WTC11 (cell line): ENCODE measurements around the gene AMOTL1. TPM values are rescaled to one million over a fixed set of nuclear protein-coding genes. Genes with fewer than 3 reads are reported as not detected.
"Not testable (repeated sequence)": the region's sequence is repeated elsewhere in the genome, so short reads cannot be mapped to it uniquely, and the experiment has no call there.

ENCODE experiments used
- ATAC-seq: fragments of 200-7000 bp; cut with Tn5 transposase; 2 replicates; pipeline ENCODE4 v1.10.0; 2021; ENCODE audit warnings: mild to moderate bottlenecking, moderate library complexity
- CTCF ChIA-PET: fragments of 300-600 bp; sonication (Branson Sonifier 250); formaldehyde crosslinking; loops from one replicate; lab custom pipeline; 2021; ENCODE audit warnings: antibody characterized with exemption; lab: Charles Lee
- POLR2A ChIA-PET: fragments of 350-600 bp; sonication (Branson Sonifier 250); formaldehyde crosslinking; loops from one replicate; lab custom pipeline; 2021; ENCODE audit warnings: antibody characterized with exemption; lab: Charles Lee
- DNase-seq: peaks from one replicate; pipeline ENCODE4 v3.0.0; 2021; ENCODE audit warnings: low spot score
- H3K27ac Mint-ChIP-seq: 2 replicates; pipeline ENCODE4 v1.8.0; 2021; ENCODE audit warnings: mixed read lengths
- H3K27me3 Mint-ChIP-seq: 2 replicates; pipeline ENCODE4 v1.8.0; 2021; ENCODE audit warnings: low read depth, mild to moderate bottlenecking, moderate library complexity, mixed read lengths
- H3K36me3 Mint-ChIP-seq: 2 replicates; pipeline ENCODE4 v1.8.0; 2021; ENCODE audit warnings: mixed read lengths
- H3K4me1 Mint-ChIP-seq: 2 replicates; pipeline ENCODE4 v1.8.0; 2022; ENCODE audit warnings: mixed read lengths
- H3K4me3 Mint-ChIP-seq: 2 replicates; pipeline ENCODE4 v1.8.0; 2021; ENCODE audit warnings: mild to moderate bottlenecking, moderate library complexity, mixed read lengths
- H3K9me3 Mint-ChIP-seq: 2 replicates; pipeline ENCODE4 v1.8.0; 2021; ENCODE audit warnings: mixed read lengths
- GRHL2 ChIP-seq: fragments of 250-450 bp; sonication (Bioruptor Pico); IDR thresholded peaks from 2 replicates; pipeline ENCODE4 v1.8.0; 2022; ENCODE audit warnings: mild to moderate bottlenecking, moderate library complexity; ENCODE audit not compliant: insufficient replicate concordance, severe bottlenecking
- GTF2I ChIP-seq: fragments of 250-450 bp; sonication (Bioruptor Pico); conservative IDR thresholded peaks from 2 replicates; pipeline ENCODE4 v1.4.0; 2021; ENCODE audit warnings: mild to moderate bottlenecking
- JUN ChIP-seq: sonication (generic); formaldehyde crosslinking; IDR thresholded peaks from 2 replicates; pipeline ENCODE4 v1.8.0; 2023; ENCODE audit warnings: mild to moderate bottlenecking, missing genetic modification reagents
- SMAD3 ChIP-seq: sonication (generic); formaldehyde crosslinking; IDR thresholded peaks from 2 replicates; pipeline ENCODE4 v1.8.0; 2022; ENCODE audit warnings: missing genetic modification reagents, mild to moderate bottlenecking, borderline replicate concordance
- SMAD4 ChIP-seq: sonication (generic); formaldehyde crosslinking; IDR thresholded peaks from 2 replicates; pipeline ENCODE4 v1.8.0; 2022; ENCODE audit warnings: mild to moderate bottlenecking, missing genetic modification reagents
- SOX15 ChIP-seq: fragments of 250-450 bp; sonication (Bioruptor Pico); IDR thresholded peaks from 2 replicates; pipeline ENCODE4 v1.9.0; 2021; ENCODE audit warnings: mild to moderate bottlenecking
- ZNF416 ChIP-seq: fragments of 250-450 bp; sonication (Bioruptor Pico); IDR thresholded peaks from 2 replicates; pipeline ENCODE4 v1.9.0; 2021; ENCODE audit warnings: mild to moderate bottlenecking, inconsistent platforms
- ZNF671 ChIP-seq: fragments of 250-450 bp; sonication (Bioruptor Pico); IDR thresholded peaks from 2 replicates; pipeline ENCODE4 v1.8.0; 2021; ENCODE audit warnings: mild to moderate bottlenecking
- total RNA-seq: library from RNA; stranded (reverse); gene quantifications from 3 replicates; pipeline ENCODE4 v1.2.3, GENCODE V29; 2021
- TF ChIP-seq, protein P1 (sequence below): fragments of 250-450 bp; sonication (Bioruptor Pico); IDR thresholded peaks from 2 replicates; pipeline ENCODE4 v1.9.0; 2021; ENCODE audit warnings: mild to moderate bottlenecking, borderline replicate concordance
- TF ChIP-seq, protein P2 (sequence below): sonication (generic); formaldehyde crosslinking; IDR thresholded peaks from 2 replicates; pipeline ENCODE4 v1.8.1; 2023; ENCODE audit warnings: mild to moderate bottlenecking, missing genetic modification reagents, moderate library complexity
- TF ChIP-seq, protein P3 (sequence below): fragments of 250-450 bp; sonication (Bioruptor Pico); IDR thresholded peaks from 2 replicates; pipeline ENCODE4 v2.1.2; 2022; ENCODE audit warnings: mild to moderate bottlenecking, moderate library complexity
- TF ChIP-seq, protein P4 (sequence below): sonication (generic); formaldehyde crosslinking; IDR thresholded peaks from 2 replicates; pipeline ENCODE4 v1.8.0; 2023; ENCODE audit warnings: mild to moderate bottlenecking, missing genetic modification reagents
- TF ChIP-seq, protein P5 (sequence below): sonication (generic); formaldehyde crosslinking; IDR thresholded peaks from 2 replicates; pipeline ENCODE4 v1.8.0; 2022; ENCODE audit warnings: missing genetic modification reagents
- TF ChIP-seq, protein P6 (sequence below): fragments of 250-450 bp; sonication (Bioruptor Pico); IDR thresholded peaks from 2 replicates; pipeline ENCODE4 v1.9.0; 2021; ENCODE audit warnings: mild to moderate bottlenecking
- TF ChIP-seq, protein P7 (sequence below): sonication (generic); formaldehyde crosslinking; IDR thresholded peaks from 2 replicates; pipeline ENCODE4 v1.8.1; 2022; ENCODE audit warnings: missing genetic modification reagents, borderline replicate concordance

The AMOTL1 gene
- total RNA-seq, 1 experiment from 2014 or later: 39.8 TPM

DNA sequence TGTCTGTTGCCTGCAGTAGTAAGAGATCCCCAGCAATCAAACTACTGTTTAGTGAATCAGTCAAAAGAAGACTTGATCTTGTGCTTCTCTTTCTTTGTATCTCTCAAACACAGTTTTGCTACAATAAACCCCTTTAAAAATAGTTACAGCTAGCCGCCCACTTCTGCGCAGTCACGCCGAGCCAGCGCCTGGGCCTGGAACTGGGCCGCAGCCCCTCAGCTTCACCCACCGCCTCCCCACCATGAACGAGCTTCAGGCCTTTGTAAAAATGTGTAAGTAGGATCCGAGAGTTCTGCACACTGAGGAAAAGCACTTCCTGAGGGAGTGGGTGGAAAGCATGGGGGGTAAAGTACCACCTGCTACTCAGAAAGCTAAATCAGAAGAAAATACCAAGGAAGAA, 144.7 kb downstream of the AMOTL1 start (continued):
- TF ChIP-seq, protein P1, sequence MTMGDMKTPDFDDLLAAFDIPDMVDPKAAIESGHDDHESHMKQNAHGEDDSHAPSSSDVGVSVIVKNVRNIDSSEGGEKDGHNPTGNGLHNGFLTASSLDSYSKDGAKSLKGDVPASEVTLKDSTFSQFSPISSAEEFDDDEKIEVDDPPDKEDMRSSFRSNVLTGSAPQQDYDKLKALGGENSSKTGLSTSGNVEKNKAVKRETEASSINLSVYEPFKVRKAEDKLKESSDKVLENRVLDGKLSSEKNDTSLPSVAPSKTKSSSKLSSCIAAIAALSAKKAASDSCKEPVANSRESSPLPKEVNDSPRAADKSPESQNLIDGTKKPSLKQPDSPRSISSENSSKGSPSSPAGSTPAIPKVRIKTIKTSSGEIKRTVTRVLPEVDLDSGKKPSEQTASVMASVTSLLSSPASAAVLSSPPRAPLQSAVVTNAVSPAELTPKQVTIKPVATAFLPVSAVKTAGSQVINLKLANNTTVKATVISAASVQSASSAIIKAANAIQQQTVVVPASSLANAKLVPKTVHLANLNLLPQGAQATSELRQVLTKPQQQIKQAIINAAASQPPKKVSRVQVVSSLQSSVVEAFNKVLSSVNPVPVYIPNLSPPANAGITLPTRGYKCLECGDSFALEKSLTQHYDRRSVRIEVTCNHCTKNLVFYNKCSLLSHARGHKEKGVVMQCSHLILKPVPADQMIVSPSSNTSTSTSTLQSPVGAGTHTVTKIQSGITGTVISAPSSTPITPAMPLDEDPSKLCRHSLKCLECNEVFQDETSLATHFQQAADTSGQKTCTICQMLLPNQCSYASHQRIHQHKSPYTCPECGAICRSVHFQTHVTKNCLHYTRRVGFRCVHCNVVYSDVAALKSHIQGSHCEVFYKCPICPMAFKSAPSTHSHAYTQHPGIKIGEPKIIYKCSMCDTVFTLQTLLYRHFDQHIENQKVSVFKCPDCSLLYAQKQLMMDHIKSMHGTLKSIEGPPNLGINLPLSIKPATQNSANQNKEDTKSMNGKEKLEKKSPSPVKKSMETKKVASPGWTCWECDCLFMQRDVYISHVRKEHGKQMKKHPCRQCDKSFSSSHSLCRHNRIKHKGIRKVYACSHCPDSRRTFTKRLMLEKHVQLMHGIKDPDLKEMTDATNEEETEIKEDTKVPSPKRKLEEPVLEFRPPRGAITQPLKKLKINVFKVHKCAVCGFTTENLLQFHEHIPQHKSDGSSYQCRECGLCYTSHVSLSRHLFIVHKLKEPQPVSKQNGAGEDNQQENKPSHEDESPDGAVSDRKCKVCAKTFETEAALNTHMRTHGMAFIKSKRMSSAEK (CRISPR knock-in tag): no peak
- TF ChIP-seq, protein P2, sequence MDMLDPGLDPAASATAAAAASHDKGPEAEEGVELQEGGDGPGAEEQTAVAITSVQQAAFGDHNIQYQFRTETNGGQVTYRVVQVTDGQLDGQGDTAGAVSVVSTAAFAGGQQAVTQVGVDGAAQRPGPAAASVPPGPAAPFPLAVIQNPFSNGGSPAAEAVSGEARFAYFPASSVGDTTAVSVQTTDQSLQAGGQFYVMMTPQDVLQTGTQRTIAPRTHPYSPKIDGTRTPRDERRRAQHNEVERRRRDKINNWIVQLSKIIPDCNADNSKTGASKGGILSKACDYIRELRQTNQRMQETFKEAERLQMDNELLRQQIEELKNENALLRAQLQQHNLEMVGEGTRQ: no peak
- no peak for TF ChIP-seq SMAD3 (CRISPR knock-in tag)
- TF ChIP-seq ZNF671 (CRISPR knock-in tag): no peak
- TF ChIP-seq SOX15: no peak
- TF ChIP-seq JUN: no peak
- TF ChIP-seq, protein P3, sequence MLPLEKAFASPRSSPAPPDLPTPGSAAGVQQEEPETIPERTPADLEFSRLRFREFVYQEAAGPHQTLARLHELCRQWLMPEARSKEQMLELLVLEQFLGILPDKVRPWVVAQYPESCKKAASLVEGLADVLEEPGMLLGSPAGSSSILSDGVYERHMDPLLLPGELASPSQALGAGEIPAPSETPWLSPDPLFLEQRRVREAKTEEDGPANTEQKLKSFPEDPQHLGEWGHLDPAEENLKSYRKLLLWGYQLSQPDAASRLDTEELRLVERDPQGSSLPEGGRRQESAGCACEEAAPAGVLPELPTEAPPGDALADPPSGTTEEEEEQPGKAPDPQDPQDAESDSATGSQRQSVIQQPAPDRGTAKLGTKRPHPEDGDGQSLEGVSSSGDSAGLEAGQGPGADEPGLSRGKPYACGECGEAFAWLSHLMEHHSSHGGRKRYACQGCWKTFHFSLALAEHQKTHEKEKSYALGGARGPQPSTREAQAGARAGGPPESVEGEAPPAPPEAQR (CRISPR knock-in tag): no peak
- TF ChIP-seq GTF2I (CRISPR knock-in tag): no peak

DNA sequence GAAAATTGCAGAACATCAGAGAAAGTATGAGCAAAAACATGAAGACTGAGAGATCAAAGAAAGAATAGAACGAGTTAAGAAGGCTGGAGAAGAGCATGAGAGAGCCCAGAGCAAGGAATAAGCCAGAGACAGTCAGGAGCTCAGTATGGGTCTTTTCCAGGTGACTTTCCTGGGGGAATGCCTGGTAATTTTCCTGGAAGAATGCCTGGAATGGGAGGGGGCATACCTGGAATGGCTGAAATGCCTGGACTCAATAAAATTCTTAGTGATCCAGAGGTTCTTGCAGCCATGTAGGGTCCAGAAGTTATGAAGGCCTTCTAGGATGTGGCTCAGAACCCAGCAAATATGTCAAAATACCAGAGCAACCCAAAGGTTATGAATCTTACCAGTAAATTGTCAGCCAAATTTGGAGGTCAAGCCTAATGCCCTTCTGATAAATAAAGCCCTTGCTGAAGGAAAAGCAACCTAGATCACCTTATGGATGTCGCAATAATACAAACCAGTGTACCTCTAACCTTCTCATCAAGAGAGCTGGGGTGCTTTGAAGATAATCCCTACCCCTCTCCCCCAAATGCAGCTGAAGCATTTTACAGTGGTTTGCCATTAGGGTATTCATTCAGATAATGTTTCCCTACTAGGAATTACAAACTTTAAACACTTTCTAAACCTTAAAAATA, 145.7 kb downstream of the AMOTL1 start:
- CTCF ChIA-PET: interaction anchor here (1.9 kb wide), 1 partner anchor 16 kb away, joined by 4 read pairs; no protein-coding TSS in a partner anchor
- H3K36me3 Mint-ChIP-seq, ATAC-seq, H3K27ac Mint-ChIP-seq, H3K9me3 Mint-ChIP-seq, H3K4me1 Mint-ChIP-seq, H3K27me3 Mint-ChIP-seq, POLR2A ChIA-PET, H3K4me3 Mint-ChIP-seq, DNase-seq: not testable (repeated sequence)

DNA sequence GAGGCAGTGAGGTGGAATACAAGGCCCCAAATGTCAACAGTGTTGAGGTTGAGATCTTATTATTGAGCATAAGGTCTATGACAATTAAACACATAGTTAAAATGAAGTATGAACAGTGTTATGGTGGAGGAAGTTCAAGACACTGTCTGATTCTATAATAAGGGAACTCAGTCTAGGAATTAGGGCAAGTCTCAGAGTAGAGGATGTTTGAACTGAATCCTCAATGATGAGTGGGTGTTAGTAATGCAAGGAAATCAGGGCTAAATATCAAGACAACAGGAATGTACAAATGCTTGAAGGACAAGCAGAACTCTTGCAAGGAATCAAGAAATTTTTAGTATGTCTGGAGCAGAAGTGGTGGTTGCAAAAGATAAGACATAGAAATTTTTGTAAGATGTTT, 152.2 kb downstream of the AMOTL1 start:
- no peaks in the 10 kb centered on the region for H3K36me3 Mint-ChIP-seq
- H3K4me3 Mint-ChIP-seq: no peak overlapping the region
- ChIA-PET CTCF (no interaction called here), POLR2A (no interaction called here)
- H3K27ac Mint-ChIP-seq: no peak overlapping the region
- no peak for ATAC-seq
- H3K27me3 Mint-ChIP-seq: no peaks in the 10 kb centered on the region; the same call in 1 of the 2 replicates
- H3K9me3 Mint-ChIP-seq: no peaks in the 10 kb centered on the region
- 0 out of 2 replicates have a peak, but pooled peaks cover 3% of the 10 kb centered on the region for H3K4me1 Mint-ChIP-seq
- DNase-seq: no peak
- TF ChIP-seq, protein P4, sequence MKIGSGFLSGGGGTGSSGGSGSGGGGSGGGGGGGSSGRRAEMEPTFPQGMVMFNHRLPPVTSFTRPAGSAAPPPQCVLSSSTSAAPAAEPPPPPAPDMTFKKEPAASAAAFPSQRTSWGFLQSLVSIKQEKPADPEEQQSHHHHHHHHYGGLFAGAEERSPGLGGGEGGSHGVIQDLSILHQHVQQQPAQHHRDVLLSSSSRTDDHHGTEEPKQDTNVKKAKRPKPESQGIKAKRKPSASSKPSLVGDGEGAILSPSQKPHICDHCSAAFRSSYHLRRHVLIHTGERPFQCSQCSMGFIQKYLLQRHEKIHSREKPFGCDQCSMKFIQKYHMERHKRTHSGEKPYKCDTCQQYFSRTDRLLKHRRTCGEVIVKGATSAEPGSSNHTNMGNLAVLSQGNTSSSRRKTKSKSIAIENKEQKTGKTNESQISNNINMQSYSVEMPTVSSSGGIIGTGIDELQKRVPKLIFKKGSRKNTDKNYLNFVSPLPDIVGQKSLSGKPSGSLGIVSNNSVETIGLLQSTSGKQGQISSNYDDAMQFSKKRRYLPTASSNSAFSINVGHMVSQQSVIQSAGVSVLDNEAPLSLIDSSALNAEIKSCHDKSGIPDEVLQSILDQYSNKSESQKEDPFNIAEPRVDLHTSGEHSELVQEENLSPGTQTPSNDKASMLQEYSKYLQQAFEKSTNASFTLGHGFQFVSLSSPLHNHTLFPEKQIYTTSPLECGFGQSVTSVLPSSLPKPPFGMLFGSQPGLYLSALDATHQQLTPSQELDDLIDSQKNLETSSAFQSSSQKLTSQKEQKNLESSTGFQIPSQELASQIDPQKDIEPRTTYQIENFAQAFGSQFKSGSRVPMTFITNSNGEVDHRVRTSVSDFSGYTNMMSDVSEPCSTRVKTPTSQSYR: no peak
- TF ChIP-seq, protein P3 (CRISPR knock-in tag): no peak
- TF ChIP-seq ZNF416 (CRISPR knock-in tag) (no peak), SOX15 (no peak), GRHL2 (no peak), SMAD4 (CRISPR knock-in tag) (no peak)
- TF ChIP-seq, protein P5, sequence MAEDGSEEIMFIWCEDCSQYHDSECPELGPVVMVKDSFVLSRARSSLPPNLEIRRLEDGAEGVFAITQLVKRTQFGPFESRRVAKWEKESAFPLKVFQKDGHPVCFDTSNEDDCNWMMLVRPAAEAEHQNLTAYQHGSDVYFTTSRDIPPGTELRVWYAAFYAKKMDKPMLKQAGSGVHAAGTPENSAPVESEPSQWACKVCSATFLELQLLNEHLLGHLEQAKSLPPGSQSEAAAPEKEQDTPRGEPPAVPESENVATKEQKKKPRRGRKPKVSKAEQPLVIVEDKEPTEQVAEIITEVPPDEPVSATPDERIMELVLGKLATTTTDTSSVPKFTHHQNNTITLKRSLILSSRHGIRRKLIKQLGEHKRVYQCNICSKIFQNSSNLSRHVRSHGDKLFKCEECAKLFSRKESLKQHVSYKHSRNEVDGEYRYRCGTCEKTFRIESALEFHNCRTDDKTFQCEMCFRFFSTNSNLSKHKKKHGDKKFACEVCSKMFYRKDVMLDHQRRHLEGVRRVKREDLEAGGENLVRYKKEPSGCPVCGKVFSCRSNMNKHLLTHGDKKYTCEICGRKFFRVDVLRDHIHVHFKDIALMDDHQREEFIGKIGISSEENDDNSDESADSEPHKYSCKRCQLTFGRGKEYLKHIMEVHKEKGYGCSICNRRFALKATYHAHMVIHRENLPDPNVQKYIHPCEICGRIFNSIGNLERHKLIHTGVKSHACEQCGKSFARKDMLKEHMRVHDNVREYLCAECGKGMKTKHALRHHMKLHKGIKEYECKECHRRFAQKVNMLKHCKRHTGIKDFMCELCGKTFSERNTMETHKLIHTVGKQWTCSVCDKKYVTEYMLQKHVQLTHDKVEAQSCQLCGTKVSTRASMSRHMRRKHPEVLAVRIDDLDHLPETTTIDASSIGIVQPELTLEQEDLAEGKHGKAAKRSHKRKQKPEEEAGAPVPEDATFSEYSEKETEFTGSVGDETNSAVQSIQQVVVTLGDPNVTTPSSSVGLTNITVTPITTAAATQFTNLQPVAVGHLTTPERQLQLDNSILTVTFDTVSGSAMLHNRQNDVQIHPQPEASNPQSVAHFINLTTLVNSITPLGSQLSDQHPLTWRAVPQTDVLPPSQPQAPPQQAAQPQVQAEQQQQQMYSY (CRISPR knock-in tag): no peak
- TF ChIP-seq, protein P6, sequence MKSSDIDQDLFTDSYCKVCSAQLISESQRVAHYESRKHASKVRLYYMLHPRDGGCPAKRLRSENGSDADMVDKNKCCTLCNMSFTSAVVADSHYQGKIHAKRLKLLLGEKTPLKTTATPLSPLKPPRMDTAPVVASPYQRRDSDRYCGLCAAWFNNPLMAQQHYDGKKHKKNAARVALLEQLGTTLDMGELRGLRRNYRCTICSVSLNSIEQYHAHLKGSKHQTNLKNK (CRISPR knock-in tag): no peak
- TF ChIP-seq, protein P7, sequence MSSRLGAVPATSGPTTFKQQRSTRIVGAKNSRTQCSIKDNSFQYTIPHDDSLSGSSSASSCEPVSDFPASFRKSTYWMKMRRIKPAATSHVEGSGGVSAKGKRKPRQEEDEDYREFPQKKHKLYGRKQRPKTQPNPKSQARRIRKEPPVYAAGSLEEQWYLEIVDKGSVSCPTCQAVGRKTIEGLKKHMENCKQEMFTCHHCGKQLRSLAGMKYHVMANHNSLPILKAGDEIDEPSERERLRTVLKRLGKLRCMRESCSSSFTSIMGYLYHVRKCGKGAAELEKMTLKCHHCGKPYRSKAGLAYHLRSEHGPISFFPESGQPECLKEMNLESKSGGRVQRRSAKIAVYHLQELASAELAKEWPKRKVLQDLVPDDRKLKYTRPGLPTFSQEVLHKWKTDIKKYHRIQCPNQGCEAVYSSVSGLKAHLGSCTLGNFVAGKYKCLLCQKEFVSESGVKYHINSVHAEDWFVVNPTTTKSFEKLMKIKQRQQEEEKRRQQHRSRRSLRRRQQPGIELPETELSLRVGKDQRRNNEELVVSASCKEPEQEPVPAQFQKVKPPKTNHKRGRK (CRISPR knock-in tag): no peak
